GM18867 (cell line): Measurements from ENCODE around the gene PRIMA1.

Source experiments
- ATAC-seq: cut with Tn5 transposase; IDR thresholded peaks from one replicate; pipeline ENCODE4 v1.9.1; 2021; ENCODE audit warnings: mild to moderate bottlenecking, moderate library complexity; ENCODE audit not compliant: unreplicated experiment

Gene PRIMA1

DNA sequence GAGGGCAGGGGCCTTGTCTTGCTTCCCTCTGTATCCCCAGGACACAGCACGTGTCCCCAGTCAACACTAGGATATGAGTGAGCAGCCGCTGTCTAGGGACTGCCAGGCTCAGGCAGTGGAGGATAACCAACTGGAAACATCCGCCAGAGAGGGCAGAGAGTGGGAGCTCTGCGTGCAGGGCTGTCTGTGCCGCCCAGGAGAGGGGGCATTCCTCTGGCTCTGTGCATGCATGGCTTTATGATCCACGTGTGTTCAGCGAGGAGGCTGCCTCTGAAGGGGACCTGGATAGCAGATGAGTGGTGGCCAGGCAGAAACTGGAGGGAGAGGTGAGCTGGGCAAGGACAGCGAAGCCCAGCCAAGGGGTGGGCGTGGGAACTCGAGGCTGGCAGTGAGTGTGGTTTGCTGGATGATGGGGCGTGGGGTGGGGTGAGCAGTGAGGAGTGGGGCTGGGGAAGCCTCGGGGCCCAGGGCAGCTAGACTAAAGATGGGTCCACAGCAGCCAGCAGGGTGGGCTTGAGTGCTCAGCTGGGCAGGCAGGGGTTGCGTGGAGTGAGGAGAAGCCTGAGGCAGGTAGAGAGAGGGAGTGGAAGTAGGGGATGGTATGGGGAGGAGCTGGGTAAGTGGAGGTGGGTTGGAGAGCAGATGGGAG lies 72.9 kb downstream of the PRIMA1 start:
- ATAC-seq = no peak

GRCh38 chr14:93714605-93715004 lies 73.7 kb downstream of the PRIMA1 start:
- no peak for ATAC-seq

DNA sequence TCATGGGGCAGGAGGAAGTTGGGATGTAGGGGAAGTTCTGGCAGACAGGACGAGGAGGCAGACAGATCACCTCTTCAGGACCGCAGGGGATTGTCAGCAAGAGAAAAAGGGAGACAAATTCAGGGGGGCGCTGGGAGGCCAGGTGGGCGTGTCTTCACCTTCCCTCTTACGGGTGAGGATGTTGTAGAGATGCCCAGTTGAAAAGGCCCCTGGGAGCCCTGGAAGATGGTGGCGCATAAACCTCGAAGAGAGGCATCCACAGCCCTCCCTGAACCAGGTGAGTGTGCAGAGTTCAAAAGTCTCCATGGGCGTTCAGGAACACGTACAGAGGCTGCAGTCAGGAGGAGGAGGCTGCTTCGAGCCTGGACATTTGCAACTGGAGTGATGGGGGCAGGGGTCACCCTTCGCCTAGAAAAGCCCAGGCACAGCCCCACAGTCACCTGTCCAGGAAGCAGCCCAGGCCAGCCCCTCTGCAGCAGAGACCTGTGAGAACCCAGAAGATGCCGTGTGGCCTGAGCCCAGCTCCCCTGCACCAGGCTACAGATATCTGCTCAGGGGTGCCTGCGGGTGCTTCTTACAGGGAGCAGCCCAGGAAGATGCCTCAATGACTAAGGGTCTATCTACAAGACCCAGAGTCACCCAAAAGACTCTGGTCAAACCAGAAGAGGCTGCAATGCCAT lies 74.4 kb downstream of the PRIMA1 start:
- no peak for ATAC-seq

- no peak for ATAC-seq
Observed at GRCh38 chr14:93712838-93713724, 75.2 kb downstream of the PRIMA1 start.

GRCh38 chr14:93712079-93712837 lies 76.0 kb downstream of the PRIMA1 start:
- no peak for ATAC-seq

DNA sequence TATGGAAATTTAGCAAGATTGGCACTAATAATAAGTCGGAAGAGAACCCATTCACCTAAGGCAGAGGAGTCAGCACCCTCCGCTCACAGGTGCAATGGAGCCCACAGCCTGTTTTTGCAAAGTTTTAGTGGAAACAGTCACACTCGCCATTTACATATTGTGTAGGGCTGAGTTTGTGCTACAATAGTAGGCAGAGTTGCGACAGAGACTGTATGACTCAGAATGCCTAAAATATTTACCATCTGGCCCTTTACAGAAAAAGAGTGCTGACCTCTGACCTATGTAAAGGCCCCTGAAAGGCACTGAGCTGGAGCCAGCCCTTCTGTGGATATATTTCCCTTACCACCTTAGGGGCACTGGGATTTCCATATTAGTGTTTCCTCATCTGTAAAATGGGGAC lies 79.0 kb downstream of the PRIMA1 start:
- ATAC-seq = no peak

- ATAC-seq = no peak
Observed at GRCh38 chr14:93708800-93709199, 79.5 kb downstream of the PRIMA1 start.

DNA sequence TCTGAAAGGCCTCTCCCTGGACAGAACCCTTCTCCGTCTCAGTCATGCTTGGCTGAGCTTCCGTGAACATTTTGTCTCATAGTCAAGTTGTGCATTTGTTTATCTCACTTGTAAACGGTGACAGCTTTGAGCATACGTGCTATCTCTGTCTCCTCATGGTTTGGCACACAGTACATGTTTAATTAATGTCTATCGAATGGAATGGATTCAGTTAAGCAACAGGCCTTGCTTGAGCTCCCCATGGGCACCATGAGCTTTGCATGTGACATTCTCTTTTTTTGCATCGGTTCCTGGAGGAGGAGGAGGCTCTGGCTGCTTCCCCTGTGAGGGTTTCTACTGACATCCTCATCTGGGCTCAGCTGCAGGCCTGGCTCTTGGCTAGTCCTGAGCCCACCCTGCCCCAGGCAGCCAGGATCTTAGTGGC lies 80.0 kb downstream of the PRIMA1 start:
- no peak for ATAC-seq

- ATAC-seq = no peak
Observed at GRCh38 chr14:93707475-93707874, 80.8 kb downstream of the PRIMA1 start.

- no peak for ATAC-seq
Observed at GRCh38 chr14:93706360-93706955, 81.8 kb downstream of the PRIMA1 start.

GRCh38 chr14:93705513-93706156 lies 82.7 kb downstream of the PRIMA1 start:
- ATAC-seq = no peak

DNA sequence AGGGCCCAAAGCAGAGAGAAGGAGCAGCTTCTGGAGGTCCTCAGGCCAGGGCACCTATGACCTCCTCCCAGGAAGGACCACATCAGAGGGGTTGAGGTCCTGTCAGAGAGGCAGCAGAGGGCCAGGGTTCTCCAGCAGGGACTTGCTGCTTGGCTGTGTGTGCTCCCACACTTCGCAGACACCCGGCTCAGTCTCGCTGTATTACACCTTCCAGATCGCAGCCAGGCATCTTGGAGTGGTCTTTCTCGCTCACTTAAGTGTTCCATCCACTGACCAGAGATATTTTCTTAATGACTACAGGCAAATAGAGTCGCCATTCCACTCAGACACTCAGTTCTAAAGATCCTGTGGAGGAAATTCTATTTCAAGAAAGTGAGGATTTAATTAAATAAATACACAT lies 84.3 kb downstream of the PRIMA1 start:
- ATAC-seq = no peak

DNA sequence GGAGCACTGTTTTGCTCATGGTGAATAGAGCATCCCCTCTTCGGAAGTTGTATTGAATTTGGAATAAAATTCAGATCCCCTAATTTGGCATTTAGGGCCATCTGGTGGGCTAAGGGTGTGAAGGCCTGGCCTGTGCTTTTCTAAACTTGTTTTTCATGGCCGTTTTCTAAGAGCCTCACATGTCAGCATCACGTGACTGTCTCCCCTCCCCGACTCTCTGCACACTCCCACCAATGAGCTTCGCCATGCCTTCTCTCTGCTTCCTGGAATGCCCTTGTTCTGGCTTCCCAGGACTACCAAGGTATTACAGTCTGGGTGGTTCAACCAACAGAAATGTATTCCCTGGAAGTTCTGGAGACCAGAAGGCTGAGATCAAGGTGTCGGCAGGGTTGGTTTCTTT lies 85.3 kb downstream of the PRIMA1 start:
- no peak for ATAC-seq

- no peak for ATAC-seq
Observed at GRCh38 chr14:93701562-93701961, 86.7 kb downstream of the PRIMA1 start.

DNA sequence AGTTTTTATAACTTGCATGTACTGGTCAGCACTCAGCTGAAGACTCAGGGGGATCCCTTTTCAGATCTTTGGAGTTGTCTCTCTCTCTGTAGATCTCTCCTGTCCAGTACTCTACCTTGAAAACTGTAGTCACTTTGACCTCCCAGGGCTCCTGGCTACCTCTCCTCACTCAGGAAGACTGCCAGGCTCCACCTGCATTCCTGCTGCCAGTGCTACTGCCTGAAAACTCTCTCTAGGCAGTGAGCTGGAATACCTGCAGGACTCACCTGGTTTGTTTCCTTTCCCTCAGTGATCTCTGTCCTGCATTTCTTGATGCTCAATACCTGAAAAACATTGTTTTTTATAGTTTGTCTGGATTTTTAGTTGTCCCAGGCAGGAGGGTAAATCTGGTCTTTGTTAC lies 87.4 kb downstream of the PRIMA1 start:
- no peak for ATAC-seq

GRCh38 chr14:93693914-93694313 lies 94.4 kb downstream of the PRIMA1 start:
- no peak for ATAC-seq

DNA sequence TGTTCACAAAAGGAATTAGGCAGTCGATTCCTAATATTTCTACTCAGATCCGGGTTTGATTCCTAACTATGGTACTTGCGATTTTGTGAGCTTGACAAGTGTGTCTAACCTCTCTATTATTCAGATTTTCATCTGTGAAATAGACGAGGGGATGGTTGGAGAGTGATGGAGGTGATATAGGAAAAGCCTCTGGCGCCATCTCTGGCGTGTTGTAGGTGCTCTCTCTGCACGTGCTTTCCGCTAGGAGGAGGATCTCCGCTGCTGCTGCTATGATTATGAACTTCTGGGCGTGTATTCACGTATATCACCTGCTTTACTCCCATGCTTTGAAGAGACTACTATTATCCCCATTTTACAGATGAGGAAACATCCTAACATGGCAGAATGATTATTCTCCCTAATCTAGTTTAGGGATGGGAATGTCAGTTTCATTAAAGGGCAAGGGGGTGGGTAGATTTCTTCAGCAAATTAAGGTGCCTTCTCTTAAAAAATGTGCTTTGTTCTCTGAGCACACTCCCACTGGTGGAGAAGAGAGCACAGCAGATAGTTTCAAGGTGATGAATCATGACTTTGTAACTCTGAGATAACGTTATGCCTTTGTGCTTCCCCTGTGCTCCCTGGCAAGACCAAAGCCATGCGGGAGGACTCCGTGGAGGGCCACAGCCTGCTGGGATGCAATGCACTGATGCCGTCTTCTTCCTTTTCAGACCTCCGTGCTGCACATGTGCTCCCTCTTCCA lies 97.1 kb downstream of the PRIMA1 start:
- no peak for ATAC-seq

GRCh38 chr14:93690146-93690545 lies 98.1 kb downstream of the PRIMA1 start:
- ATAC-seq = no peak

DNA sequence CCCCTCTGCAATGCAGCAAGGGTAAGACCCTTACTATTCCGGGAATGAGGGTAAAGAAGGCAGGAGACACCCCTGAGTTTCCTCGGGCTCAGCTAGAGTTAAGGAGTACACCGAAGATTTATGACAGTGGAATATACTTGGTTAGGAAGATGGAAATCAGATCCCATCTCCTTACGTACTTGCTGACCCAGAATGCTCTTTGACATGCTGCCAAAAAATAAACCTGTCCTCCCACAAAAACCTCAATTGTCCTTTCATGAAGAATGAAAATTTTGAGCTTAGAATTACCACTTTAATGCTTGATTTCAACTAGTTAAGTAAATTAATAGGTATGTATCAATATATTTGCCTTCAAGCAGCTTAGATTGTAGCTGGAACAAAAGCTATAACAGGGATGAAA lies 99.5 kb downstream of the PRIMA1 start:
- ATAC-seq = no peak
